Neural progenitor cell (in vitro differentiated cells): ENCODE results near the gene SATL1. TPM values are rescaled to one million over a fixed set of nuclear protein-coding genes. Genes with fewer than 3 reads are reported as not detected.

Experiments
- DNase-seq: peaks from one replicate; pipeline ENCODE4 v3.0.0-alpha.2; 2016; ENCODE audit warnings: low spot score
- H2AFZ ChIP-seq: fragments of 200-600 bp; sonication (generic); replicated peaks from 2 replicates; pipeline ENCODE4 v1.6.1; 2016; ENCODE audit warnings: antibody characterized with exemption
- H3F3A ChIP-seq: fragments of 200-600 bp; sonication (generic); 2 replicates; pipeline ENCODE4 v1.6.1; 2016; ENCODE audit warnings: antibody characterized with exemption, low read depth
- H3K27ac ChIP-seq: fragments of 200-600 bp; sonication (generic); 2 replicates; pipeline ENCODE4 v1.5.1; 2016; ENCODE audit warnings: mild to moderate bottlenecking
- H3K27me3 ChIP-seq: fragments of 200-600 bp; sonication (generic); 2 replicates; pipeline ENCODE4 v1.6.1; 2016; ENCODE audit warnings: mild to moderate bottlenecking, moderate library complexity
- H3K36me3 ChIP-seq: fragments of 200-600 bp; sonication (generic); 2 replicates; pipeline ENCODE4 v1.5.1; 2016
- H3K4me1 ChIP-seq: fragments of 200-600 bp; sonication (generic); 2 replicates; pipeline ENCODE4 v1.6.1; 2016; ENCODE audit warnings: mixed run types
- H3K4me2 ChIP-seq: fragments of 200-600 bp; sonication (generic); 2 replicates; pipeline ENCODE4 v1.6.1; 2016
- H3K4me3 ChIP-seq: fragments of 200-600 bp; sonication (generic); 2 replicates; pipeline ENCODE4 v1.5.1; 2016
- H3K79me2 ChIP-seq: fragments of 200-600 bp; sonication (generic); 2 replicates; pipeline ENCODE4 v1.6.1; 2016; ENCODE audit warnings: low read depth
- H3K9ac ChIP-seq: fragments of 200-600 bp; sonication (generic); 2 replicates; pipeline ENCODE4 v1.6.1; 2016
- H3K9me3 ChIP-seq: fragments of 200-600 bp; sonication (generic); 2 replicates; pipeline ENCODE4 v1.5.1; 2016; ENCODE audit warnings: low read depth
- H4K20me1 ChIP-seq: fragments of 200-600 bp; sonication (generic); 2 replicates; pipeline ENCODE4 v1.6.1; 2016; ENCODE audit warnings: low read depth
- H3K27ac Mint-ChIP-seq: 3 replicates; pipeline ENCODE4 v1.8.0; 2021; ENCODE audit warnings: mixed read lengths
- H3K27me3 Mint-ChIP-seq: 2 replicates; pipeline ENCODE4 v1.8.0; 2022; ENCODE audit warnings: low read depth, mild to moderate bottlenecking, inconsistent platforms, moderate library complexity, mixed read lengths; ENCODE audit not compliant: insufficient read depth
- H3K36me3 Mint-ChIP-seq: 3 replicates; pipeline ENCODE4 v1.8.0; 2021; ENCODE audit warnings: mixed read lengths
- H3K4me1 Mint-ChIP-seq: 3 replicates; pipeline ENCODE4 v1.8.0; 2021; ENCODE audit warnings: mixed read lengths
- H3K4me3 Mint-ChIP-seq: 3 replicates; pipeline ENCODE4 v1.8.0; 2021; ENCODE audit warnings: mild to moderate bottlenecking, moderate library complexity, mixed read lengths
- H3K9me3 Mint-ChIP-seq: 3 replicates; pipeline ENCODE4 v1.8.0; 2020; ENCODE audit warnings: mixed read lengths
- CTCF ChIP-seq: fragments of 200-600 bp; sonication (generic); IDR thresholded peaks from 2 replicates; pipeline ENCODE4 v1.5.1; 2017; ENCODE audit warnings: antibody characterized with exemption, mild to moderate bottlenecking
- EZH2 ChIP-seq: fragments of 200-600 bp; sonication (generic); IDR thresholded peaks from 2 replicates; pipeline ENCODE4 v1.6.1; 2017; ENCODE audit warnings: antibody characterized with exemption, mild to moderate bottlenecking, moderate library complexity
- EZH2phosphoT487 ChIP-seq: fragments of 200-600 bp; sonication (generic); IDR thresholded peaks from 2 replicates; pipeline ENCODE4 v1.6.1; 2017; ENCODE audit warnings: antibody characterized with exemption
- total RNA-seq: library from RNA; depleted of rRNA; stranded (reverse); fragments of >200 nt; gene quantifications from 2 replicates; pipeline ENCODE4 v1.2.3, GENCODE V29; 2015; ENCODE audit warnings: low replicate concordance

SATL1 gene
- total RNA-seq, 1 donor from 2014 or later, result not detected

DNA sequence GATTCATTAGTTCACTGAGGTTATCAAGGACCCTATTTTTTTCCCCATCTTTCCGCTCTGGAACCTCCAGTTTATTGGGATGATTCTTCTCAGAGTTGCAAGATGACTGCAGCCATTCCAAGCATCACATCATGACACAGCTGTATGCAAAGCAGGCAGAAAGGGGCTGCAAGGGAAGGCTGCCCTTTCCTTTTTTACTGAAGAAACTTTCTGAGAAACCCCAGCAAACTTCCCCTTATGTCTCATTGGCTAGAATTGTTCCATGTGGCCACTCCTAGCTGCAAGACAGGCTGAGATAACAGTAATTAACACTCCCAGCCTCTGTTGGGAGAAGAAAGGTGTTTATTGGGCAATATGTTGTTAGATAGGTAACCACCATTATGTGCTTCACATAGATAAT, 102.6 kb downstream of the SATL1 start:
- no peaks in the 10 kb centered on the region for H3K4me1 Mint-ChIP-seq

DNA sequence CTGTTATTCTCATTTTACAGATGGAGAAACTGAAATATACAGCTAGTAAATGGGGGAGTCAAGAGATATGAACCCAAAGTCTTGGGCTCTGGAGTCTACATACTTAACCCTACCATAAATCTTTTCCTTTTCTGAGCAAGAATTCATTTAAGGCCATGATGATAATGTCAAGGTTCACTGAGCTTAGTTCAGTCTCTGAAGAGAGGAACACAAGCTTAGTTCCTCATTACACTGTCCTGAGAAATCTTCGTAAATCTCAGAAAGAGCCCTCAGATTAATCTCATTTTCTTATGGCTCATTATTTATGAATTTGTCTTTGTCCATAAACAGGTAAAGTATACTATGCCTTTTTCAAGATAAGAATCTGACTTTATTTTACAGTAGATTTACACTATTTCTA, 104.2 kb downstream of the SATL1 start:
- H3K36me3 ChIP-seq, result no peaks in the 10 kb centered on the region
- H2AFZ ChIP-seq, result no peak overlapping the region
- H3K4me1 ChIP-seq, result no peaks in the 10 kb centered on the region
- H3K4me2 ChIP-seq, result no peak overlapping the region
- H3K9ac ChIP-seq, result no peak overlapping the region
- H3K4me3 Mint-ChIP-seq, result no peak overlapping the region
- no peaks in the 10 kb centered on the region for H3K36me3 Mint-ChIP-seq
- H3K79me2 ChIP-seq, result no peaks in the 10 kb centered on the region
- no peaks in the 10 kb centered on the region for H3K4me1 Mint-ChIP-seq
- H3K9me3 Mint-ChIP-seq, result no peaks in the 10 kb centered on the region
- TF ChIP-seq CTCF (no peak), EZH2 (no peak), EZH2phosphoT487 (no peak)
- H3K27ac ChIP-seq, result no peak overlapping the region
- H3K27me3 Mint-ChIP-seq, result no peaks in the 10 kb centered on the region
- H3K27ac Mint-ChIP-seq, result no peak overlapping the region
- DNase-seq, result no peak
- no peaks in the 10 kb centered on the region for H4K20me1 ChIP-seq
- H3F3A ChIP-seq, result no peaks in the 10 kb centered on the region
- no peaks in the 10 kb centered on the region for H3K27me3 ChIP-seq
- H3K4me3 ChIP-seq, result no peak overlapping the region
- H3K9me3 ChIP-seq, result no peaks in the 10 kb centered on the region

More for the DNA sequence above, 102.6 kb downstream of the SATL1 start:
- Histone ChIP-seq H3K27ac (no peak overlapping the region), H3K79me2 (no peaks in the 10 kb centered on the region), H3K4me1 (no peaks in the 10 kb centered on the region), H3K4me2 (no peak overlapping the region), H3K36me3 (no peaks in the 10 kb centered on the region), H3K9me3 (no peaks in the 10 kb centered on the region), H2AFZ (no peak overlapping the region), H4K20me1 (no peaks in the 10 kb centered on the region), H3K4me3 (no peak overlapping the region), H3F3A (no peaks in the 10 kb centered on the region), H3K9ac (no peak overlapping the region), H3K27me3 (no peaks in the 10 kb centered on the region)
- Mint-ChIP-seq H3K9me3 (no peaks in the 10 kb centered on the region), H3K27me3 (no peaks in the 10 kb centered on the region), H3K4me3 (no peak overlapping the region), H3K27ac (no peak overlapping the region), H3K36me3 (no peaks in the 10 kb centered on the region)
- no peak for DNase-seq
- TF ChIP-seq CTCF, result no peak
- TF ChIP-seq EZH2, result no peak

DNA sequence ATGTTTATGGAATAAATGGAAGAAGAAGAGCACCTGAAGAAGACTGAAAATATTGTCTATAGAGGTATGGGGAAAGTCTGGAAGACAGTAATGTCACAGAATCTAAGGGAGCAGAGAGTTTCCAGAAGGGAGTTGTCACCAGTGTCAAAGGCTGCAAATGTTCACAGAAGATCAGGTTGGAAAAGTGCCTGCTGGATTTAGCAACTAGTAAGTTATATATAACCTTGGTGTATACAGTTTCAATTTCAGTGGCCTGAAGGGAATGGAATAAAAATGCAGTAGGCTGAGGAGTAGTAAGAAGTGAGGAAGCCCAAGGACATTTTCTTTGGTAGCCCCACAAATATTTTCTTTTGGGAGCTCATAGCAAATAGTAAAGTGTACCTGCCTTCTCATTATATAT, 107.2 kb downstream of the SATL1 start:
- no peaks in the 10 kb centered on the region for H3K36me3 ChIP-seq
- no peaks in the 10 kb centered on the region for H3K4me1 ChIP-seq
- no peaks in the 10 kb centered on the region for H3K27me3 Mint-ChIP-seq
- no peak overlapping the region for H3K4me2 ChIP-seq
- DNase-seq, result no peak
- no peaks in the 10 kb centered on the region for H3K27me3 ChIP-seq
- H3K4me1 Mint-ChIP-seq, result no peaks in the 10 kb centered on the region
- H3K36me3 Mint-ChIP-seq, result no peaks in the 10 kb centered on the region
- no peaks in the 10 kb centered on the region for H4K20me1 ChIP-seq
- no peak overlapping the region for H3K27ac Mint-ChIP-seq
- peaks cover 6% of the 10 kb centered on the region for H3K9me3 Mint-ChIP-seq
- no peak overlapping the region for H3K4me3 Mint-ChIP-seq
- no peak overlapping the region for H3K9ac ChIP-seq
- no peaks in the 10 kb centered on the region for H3K79me2 ChIP-seq
- TF ChIP-seq CTCF, result no peak
- TF ChIP-seq EZH2phosphoT487, result no peak
- TF ChIP-seq EZH2, result no peak
- no peak overlapping the region for H2AFZ ChIP-seq
- no peaks in the 10 kb centered on the region for H3F3A ChIP-seq
- no peak overlapping the region for H3K27ac ChIP-seq
- no peak overlapping the region for H3K4me3 ChIP-seq
- no peaks in the 10 kb centered on the region for H3K9me3 ChIP-seq

GRCh38 chrX:85115252-85115651, 128.3 kb downstream of the SATL1 start:
- H3K27me3 Mint-ChIP-seq, result no peaks in the 10 kb centered on the region
- no peaks in the 10 kb centered on the region for H3K36me3 ChIP-seq
- H3K4me3 ChIP-seq, result no peak overlapping the region
- H3K4me2 ChIP-seq, result no peak overlapping the region
- TF ChIP-seq EZH2, result no peak
- no peak for TF ChIP-seq CTCF
- no peak for TF ChIP-seq EZH2phosphoT487
- H3K27ac ChIP-seq, result no peak overlapping the region
- H3K9me3 Mint-ChIP-seq, result peaks cover 3% of the 10 kb centered on the region
- H3K4me1 Mint-ChIP-seq, result no peaks in the 10 kb centered on the region
- H3K36me3 Mint-ChIP-seq, result no peaks in the 10 kb centered on the region
- no peak overlapping the region for H2AFZ ChIP-seq
- no peak overlapping the region for H3K27ac Mint-ChIP-seq
- H4K20me1 ChIP-seq, result no peaks in the 10 kb centered on the region
- H3K4me3 Mint-ChIP-seq, result no peak overlapping the region
- H3K9ac ChIP-seq, result no peak overlapping the region
- H3F3A ChIP-seq, result no peaks in the 10 kb centered on the region
- H3K4me1 ChIP-seq, result no peaks in the 10 kb centered on the region
- DNase-seq, result no peak
- H3K79me2 ChIP-seq, result no peaks in the 10 kb centered on the region
- H3K9me3 ChIP-seq, result no peaks in the 10 kb centered on the region
- no peaks in the 10 kb centered on the region for H3K27me3 ChIP-seq
